GM18951 (cell line): Measurements from ENCODE around the gene QRICH1.

Experiments used
- POLR2A ChIP-seq: IDR thresholded peaks from 4 replicates; pipeline ENCODE4 v1.6.1; 2011; ENCODE audit warnings: mild to moderate bottlenecking; ENCODE audit not compliant: insufficient read length, insufficient read depth; ENCODE audit errors: extremely low read depth
- in situ Hi-C: fragments of 300-500 bp; cut with MboI; formaldehyde crosslinking; loops from one replicate; pipeline ENCODE4 v1.12.0; 2022; ENCODE audit warnings: low sequenced_read_pairs, mixed read lengths, inconsistent platforms; ENCODE audit not compliant: unreplicated experiment

QRICH1 gene

DNA sequence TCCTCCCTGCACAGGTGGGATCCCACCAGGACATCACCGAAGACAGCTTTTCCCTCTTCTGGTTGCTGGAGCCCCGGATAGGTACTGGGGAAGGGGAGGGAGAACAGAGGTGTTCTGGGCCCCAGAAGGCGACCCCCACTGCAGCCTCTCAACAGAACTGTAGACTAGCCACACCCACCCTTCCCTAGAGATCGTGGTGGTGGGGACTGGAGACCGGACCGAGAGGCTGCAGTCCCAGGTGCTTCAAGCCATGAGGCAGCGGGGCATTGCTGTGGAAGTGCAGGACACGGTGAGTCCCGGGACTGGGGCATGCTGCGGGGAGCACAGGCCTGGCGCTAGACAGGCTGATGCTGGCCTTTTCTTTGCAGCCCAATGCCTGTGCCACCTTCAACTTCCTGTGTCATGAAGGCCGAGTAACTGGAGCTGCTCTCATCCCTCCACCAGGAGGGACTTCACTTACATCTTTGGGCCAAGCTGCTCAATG lies 71.1 kb downstream of the QRICH1 start:
- TF ChIP-seq POLR2A: no peak
- in situ Hi-C loops: no loop called here

GRCh38 chr3:49021813-49022687 lies 71.8 kb downstream of the QRICH1 start, which contains the start of gene NDUFAF3:
Gene NDUFAF3, plus strand, starts transcription at chr3:49022121. Its CDS starts 24 bp downstream, at chr3:49022145.
- in situ Hi-C loops: no loop called here
- peak; percentile 82 for TF ChIP-seq POLR2A

DNA sequence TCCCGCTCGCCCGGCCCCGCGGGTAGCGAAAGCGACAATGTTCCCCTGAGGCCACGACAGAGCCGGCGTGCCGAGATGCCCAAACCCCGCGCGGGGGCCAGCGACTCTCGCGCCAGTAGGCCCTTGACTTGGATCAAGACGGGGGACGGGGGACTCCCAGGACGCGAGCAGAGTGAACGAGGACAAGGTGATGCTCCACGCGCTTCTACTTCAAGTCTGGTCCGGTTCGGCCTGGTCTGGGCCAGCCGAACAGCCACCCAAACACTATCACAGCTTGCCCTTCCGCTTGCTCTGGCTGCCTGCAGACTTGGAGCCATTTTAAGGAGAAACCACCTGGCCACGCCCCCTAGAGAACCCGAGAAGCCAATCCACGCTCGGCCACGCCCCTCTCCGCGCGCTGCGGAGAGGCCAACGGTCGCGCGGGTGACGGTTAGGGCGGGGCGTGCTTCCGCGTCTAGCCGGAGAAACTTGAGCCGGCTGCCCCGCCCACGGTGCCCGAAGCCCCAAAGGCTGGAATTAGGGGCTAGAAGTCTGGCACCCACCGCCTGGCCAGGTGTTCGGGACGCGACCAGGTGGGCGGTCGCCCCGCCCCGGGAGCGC lies 72.6 kb downstream of the QRICH1 start:
- in situ Hi-C loops: no loop called here

GRCh38 chr3:49020330-49021212 lies 73.3 kb downstream of the QRICH1 start:
- peak; percentile 25 for TF ChIP-seq POLR2A
- in situ Hi-C loops: no loop called here

More for the DNA sequence above, 72.6 kb downstream of the QRICH1 start:
- TF ChIP-seq POLR2A: peak; percentile 100

GRCh38 chr3:49019941-49020329 lies 73.9 kb downstream of the QRICH1 start:
- no peak for TF ChIP-seq POLR2A
- in situ Hi-C loops: no loop called here

DNA sequence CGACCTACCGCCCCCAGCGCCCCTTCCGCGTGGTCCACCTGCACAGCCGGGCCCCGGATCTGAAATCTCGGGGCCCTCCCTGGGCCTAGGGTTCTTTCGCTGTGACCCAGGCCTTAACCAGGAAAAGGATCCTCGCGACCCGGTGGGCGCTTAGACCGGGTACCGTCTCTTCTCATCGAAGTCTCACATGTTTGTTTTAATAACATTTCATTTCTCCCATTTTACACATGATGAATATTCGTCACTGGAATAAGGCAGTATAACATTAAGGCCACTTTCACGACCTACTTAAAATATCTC lies 75.2 kb downstream of the QRICH1 start:
- in situ Hi-C loops: no loop called here
- no peak for TF ChIP-seq POLR2A

DNA sequence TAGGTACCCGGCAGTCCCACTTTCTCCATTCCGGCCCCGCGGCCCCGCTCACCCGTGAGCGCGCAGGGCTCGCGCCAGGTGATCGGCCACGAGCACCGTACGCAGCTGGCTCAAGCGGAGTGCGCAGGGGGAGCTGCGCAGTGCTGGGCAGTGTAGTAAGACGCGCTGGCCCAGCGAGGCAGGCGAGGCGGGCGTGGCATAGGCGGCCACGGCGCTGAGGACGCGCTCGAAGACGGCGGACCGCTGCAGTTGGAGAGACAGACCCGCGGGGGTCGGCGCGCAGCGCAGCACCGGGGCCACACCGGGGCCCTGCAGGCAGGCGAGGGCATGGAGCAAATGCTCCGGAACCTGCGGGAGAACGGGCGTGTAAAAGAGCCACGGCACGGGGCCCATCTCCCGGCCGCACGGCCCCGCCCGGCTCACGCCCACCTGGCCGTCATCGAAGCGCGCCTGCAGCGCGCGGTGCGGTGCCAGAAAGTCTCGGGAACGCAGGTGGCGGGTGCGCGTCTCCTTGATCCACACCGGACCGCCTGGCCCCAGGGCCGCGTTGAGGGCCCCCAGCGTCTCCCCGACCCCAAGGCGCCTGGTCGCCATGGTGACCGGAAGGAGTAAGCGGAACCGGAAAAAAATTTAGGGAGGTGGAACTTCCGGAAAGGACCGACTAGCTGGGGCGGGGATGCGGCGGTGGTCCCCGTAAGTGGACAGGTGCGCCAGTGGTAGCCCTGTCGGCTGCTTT lies 75.7 kb downstream of the QRICH1 start, which contains the start of gene DALRD3:
DALRD3 (minus strand) TSS at position 610 of the 736 bp plus-strand sequence; CDS start at position 594, 16 bp downstream.
- peak; percentile 73 for TF ChIP-seq POLR2A
- in situ Hi-C loops: no loop called here

DNA sequence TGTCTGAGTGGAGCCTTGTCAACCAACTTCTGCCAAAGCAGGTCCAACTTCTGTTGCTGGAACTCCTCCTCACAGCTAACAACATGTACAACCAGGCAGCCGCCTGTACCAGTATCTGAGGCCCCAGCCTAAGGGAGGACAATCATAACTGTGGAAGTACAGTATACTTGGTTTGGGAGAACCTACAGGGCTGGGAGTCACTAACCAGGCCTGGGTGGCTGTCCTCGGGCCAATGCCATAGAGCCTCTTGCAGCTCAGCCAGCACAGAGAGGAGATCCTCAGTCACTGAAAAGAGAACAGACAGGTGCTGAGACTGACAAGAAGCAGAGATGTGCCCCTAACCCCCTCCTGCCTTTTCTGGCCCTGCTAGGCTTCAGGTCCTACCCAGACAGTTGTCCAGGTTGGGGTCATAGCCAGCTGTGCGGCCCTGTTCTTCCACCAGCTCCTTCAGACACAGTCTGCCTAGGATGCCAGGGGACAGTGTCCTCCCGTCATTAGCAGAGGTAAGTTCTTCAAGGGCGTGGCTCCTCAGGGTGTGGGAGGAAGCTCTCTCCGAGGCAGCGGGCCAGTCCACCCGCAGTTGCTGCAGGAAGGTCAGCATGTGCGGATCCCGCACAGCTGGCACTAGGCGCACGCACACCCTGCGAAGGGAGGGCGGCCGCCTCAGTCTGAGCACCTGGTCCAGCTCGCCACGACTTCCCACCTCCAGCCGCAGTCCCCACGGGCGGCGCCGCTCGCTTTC lies 76.5 kb downstream of the QRICH1 start:
- in situ Hi-C loops: no loop called here
- TF ChIP-seq POLR2A: no peak

DNA sequence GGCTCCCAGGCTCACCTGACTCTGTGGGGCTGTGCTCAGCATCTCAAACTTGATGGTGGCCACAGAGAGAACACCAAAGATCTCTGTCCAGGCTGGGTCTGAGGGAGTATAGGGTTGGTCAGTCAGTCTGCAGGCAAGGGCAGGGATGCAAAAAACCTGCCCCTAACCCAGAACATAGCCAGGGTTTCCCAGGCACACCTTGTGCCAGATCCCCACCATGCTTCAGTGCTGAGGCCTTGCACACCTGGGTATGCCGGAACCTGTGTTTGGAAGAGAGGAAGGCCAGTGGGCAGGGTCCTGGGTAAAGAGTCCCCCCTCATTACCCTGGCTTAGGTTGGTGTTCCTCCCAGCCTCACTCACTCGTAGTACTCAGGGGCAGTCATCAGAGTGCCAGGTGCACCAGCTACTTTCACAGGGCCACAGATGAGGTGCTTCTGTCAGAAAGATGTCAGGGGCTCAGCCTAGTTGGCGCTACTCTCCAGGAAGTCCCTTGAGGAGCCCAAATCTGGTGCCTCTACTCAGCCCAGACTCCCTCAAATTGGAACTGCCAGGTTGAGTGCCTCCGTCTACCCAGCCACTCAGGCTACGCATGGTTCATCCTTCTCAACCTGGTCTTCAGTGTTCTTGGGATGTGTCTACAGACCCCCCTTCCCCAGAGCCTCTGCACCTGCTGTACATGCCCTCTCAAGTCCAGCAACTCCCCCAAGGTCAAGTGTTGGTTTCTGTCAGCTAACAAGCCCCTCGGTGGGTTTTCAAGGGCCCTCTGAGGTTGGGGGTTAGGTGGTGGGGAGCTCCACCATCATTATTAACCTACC lies 77.2 kb downstream of the QRICH1 start:
- no peak for TF ChIP-seq POLR2A
- in situ Hi-C loops: no loop called here

DNA sequence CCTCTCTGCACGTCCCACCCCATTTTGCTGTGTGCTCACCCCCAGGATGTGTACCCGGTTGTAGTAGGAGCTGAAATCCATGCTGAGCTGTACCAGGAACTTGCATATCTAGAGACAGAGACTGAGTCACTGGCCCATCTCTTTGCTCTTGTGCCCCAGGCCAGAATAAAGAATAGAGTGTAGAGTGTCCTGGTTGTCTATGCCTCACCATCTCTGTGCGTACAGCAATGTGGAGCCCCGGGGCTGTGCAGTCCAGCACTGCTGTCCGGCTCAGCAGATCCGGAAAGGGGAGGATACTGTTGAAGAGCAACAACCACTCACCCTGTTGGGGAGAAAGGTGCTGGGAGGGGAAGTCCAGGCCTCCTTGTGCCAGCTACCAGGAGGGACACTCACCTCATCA lies 78.1 kb downstream of the QRICH1 start:
- TF ChIP-seq POLR2A: no peak
- in situ Hi-C loops: no loop called here

GRCh38 chr3:49015072-49015471 lies 78.8 kb downstream of the QRICH1 start:
- in situ Hi-C loops: no loop called here
- no peak for TF ChIP-seq POLR2A
